ENCODE results near the gene GPRC5D. TPM values are rescaled to one million over a fixed set of nuclear protein-coding genes. Genes with fewer than 3 reads are reported as not detected.

Gene GPRC5D
- total and polyA plus RNA-seq, 9 of the 15 experiments (the other 6 are each of a cell fraction or from before 2014, with no cell fraction given): 1.0 to 1.1 TPM; not detected in 7

DNA sequence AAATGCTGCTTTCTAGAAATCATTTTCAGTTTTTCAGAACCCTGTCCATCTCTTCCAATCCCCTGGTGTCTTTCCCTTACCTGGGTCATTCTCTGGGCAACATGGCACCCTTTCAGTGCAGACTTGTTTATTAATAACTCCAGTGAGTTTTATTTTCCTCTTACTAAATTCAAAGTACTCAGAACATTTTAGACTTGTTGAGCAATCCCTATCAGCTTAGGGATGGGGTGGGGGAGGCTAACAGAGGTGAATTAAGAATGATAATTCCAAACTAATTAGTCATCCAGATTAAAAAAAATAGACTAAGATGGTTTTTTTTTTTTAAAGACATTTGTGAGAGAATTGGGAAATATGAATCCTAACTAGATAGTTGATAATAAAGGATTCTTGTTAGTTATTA is 49.9 kb downstream of the GPRC5D start:
- no peak overlapping the region for H3K27ac ChIP-seq (ENCODE audit: extremely low read depth, low read depth, low read length)
- H2AFZ ChIP-seq (ENCODE audit: low read depth, low read length): no peak overlapping the region
- CTCF ChIA-PET (ENCODE audit: low intra/inter-chr PET ratio): no interaction called here
- no peak for ATAC-seq
- no peaks in the 10 kb centered on the region for H3K9me3 ChIP-seq (replicated peaks; ENCODE audit: control insufficient read depth, insufficient read depth, low read depth, low read length)
- POLR2A ChIA-PET: no interaction called here
- no peak overlapping the region for H3K4me3 ChIP-seq
- no peak for DNase-seq (ENCODE audit: extremely low read depth in 1 of 4, low spot score in 3 of 4)
- H3K9ac ChIP-seq (ENCODE audit: insufficient read depth in 1 of 2, low read depth in 2 of 2, low read length in 2 of 2): no peak overlapping the region
- H3K79me2 ChIP-seq (ENCODE audit: control insufficient read depth, insufficient read depth, low read length): no peaks in the 10 kb centered on the region
- H3K4me2 ChIP-seq (ENCODE audit: insufficient read depth, low read length): no peak overlapping the region
- no TSS peak for BruUV-seq (replicated peaks)
- 0 out of 2 replicates have a peak, but pooled peaks cover 4% of the 10 kb centered on the region for H4K20me1 ChIP-seq (replicated peaks; ENCODE audit: control insufficient read depth, insufficient read depth, low read length)
- H3K27me3 ChIP-seq (ENCODE audit: control insufficient read depth in 2 of 2, insufficient read depth in 2 of 2, low read length in 2 of 2): peaks cover 21 to 54% of the 10 kb centered on the region in 2 experiments
- intact Hi-C loops (cut with micrococcal nuclease) (no loop called here), in situ Hi-C loops (cut with MboI) (no loop called here)
- no peaks in the 10 kb centered on the region for H3K36me3 ChIP-seq (ENCODE audit: control insufficient read depth, insufficient read depth, low read length)
- no peak for FAIRE-seq
- no peaks in the 10 kb centered on the region for H3K4me1 ChIP-seq (replicated peaks in 1 of 2; ENCODE audit: control insufficient read depth in 2 of 2, insufficient read depth in 2 of 2, low read length in 2 of 2)
- H3K9me1 ChIP-seq (ENCODE audit: control insufficient read depth, insufficient read depth, low read length): no peaks in the 10 kb centered on the region
- TF ChIP-seq KDM1A (IDR thresholded peaks at IDR 0.05) (no peak), TBL1XR1 (IDR thresholded peaks at IDR 0.05; ENCODE audit: low read length in 2 of 2) (no peak), TEAD1 (CRISPR knock-in tag; IDR thresholded peaks at IDR 0.05) (no peak), HIVEP1 (CRISPR knock-in tag; IDR thresholded peaks at IDR 0.05) (no peak)
- TF ChIP-seq, protein P1, sequence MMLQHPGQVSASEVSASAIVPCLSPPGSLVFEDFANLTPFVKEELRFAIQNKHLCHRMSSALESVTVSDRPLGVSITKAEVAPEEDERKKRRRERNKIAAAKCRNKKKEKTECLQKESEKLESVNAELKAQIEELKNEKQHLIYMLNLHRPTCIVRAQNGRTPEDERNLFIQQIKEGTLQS (IDR thresholded peaks at IDR 0.05): no peak
- TF ChIP-seq, protein P1 (CRISPR knock-in tag; conservative IDR thresholded peaks at IDR 0.05): no peak
- TF ChIP-seq, protein P2, sequence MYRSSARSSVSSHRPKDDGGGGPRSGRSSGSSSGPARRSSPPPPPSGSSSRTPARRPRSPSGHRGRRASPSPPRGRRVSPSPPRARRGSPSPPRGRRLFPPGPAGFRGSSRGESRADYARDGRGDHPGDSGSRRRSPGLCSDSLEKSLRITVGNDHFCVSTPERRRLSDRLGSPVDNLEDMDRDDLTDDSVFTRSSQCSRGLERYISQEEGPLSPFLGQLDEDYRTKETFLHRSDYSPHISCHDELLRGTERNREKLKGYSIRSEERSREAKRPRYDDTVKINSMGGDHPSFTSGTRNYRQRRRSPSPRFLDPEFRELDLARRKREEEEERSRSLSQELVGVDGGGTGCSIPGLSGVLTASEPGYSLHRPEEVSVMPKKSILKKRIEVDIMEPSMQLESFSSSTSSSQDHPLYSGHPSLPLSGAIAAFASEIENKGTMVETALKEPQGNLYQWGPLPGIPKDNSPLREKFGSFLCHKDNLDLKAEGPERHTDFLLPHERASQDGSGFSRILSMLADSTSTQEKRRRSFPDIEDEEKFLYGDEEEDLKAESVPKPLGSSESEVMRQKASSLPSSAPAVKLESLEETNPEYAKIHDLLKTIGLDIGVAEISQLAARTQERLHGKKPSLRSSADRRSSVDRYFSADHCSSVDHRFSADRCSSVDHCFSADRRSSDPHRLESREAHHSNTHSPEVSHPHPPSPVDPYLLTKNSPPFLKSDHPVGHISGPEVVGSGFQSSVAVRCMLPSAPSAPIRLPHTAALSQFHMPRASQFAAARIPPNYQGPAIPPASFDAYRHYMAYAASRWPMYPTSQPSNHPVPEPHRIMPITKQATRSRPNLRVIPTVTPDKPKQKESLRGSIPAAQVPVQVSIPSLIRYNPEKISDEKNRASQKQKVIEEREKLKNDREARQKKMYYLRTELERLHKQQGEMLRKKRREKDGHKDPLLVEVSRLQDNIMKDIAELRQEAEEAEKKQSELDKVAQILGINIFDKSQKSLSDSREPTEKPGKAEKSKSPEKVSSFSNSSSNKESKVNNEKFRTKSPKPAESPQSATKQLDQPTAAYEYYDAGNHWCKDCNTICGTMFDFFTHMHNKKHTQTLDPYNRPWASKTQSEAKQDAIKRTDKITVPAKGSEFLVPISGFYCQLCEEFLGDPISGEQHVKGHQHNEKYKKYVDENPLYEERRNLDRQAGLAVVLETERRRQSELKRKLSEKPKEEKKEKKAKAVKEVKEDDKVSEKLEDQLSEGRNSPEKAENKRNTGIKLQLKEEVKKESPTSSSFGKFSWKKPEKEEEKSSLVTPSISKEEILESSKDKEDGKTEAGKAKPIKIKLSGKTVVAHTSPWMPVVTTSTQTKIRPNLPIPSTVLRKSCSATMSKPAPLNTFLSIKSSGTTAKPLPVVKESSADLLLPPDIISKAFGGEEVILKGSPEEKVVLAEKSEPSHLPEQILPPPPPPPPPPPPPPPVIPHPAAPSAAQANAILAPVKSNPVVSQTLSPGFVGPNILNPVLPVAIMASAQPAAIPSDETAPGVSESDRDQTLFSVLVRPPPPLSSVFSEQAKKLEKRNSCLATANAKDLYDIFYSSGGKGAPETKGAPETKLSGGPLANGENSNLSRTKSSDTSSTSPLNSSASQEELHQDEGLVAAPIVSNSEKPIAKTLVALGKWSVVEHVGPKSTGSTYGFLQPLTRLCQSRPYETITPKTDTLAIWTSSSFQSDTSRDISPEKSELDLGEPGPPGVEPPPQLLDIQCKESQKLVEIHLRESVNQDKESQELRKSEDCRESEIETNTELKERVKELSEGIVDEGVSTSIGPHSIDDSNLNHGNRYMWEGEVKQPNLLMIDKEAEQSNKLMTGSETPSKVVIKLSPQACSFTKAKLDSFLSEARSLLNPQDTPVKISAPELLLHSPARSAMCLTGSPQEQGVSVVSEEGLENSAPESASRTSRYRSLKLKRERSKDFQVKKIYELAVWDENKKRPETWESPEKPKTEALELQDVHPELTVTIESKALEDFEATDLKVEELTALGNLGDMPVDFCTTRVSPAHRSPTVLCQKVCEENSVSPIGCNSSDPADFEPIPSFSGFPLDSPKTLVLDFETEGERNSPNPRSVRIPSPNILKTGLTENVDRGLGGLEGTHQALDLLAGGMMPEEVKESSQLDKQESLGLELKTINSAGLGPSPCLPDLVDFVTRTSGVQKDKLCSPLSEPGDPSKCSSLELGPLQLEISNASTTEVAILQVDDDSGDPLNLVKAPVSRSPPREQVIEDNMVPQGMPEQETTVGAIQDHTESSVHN (IDR thresholded peaks at IDR 0.05; ENCODE audit: borderline replicate concordance in 1 of 2, low read depth in 1 of 2): no peak
